SK-N-SH treated with all-trans-retinoic acid at 6 μM for 48 hours (cell line): ENCODE results near the gene COL19A1.

Experiments used
- ATAC-seq: fragments of 200-7000 bp; cut with Tn5 transposase; 3 replicates; pipeline ENCODE4 v1.9.1; 2020; ENCODE audit warnings: mild to moderate bottlenecking, moderate library complexity
- BACH2 ChIP-seq: fragments of 250-450 bp; sonication (Bioruptor Pico); IDR thresholded peaks from 2 replicates; pipeline ENCODE4 v1.9.0; 2021; ENCODE audit warnings: mild to moderate bottlenecking, borderline replicate concordance
- CSDC2 ChIP-seq: fragments of 250-450 bp; sonication (Bioruptor Pico); IDR thresholded peaks from 2 replicates; pipeline ENCODE4 v1.5.0; 2020; ENCODE audit warnings: mild to moderate bottlenecking, moderate library complexity
- ESRRG ChIP-seq: fragments of 250-450 bp; sonication (Bioruptor Pico); IDR thresholded peaks from 2 replicates; pipeline ENCODE4 v1.6.1; 2021; ENCODE audit warnings: mild to moderate bottlenecking
- GLIS3 ChIP-seq: fragments of 250-450 bp; sonication (Bioruptor Pico); IDR thresholded peaks from 2 replicates; pipeline ENCODE4 v1.5.0; 2020; ENCODE audit warnings: mild to moderate bottlenecking, moderate library complexity
- OSR1 ChIP-seq: fragments of 250-450 bp; sonication (Bioruptor Pico); IDR thresholded peaks from 2 replicates; pipeline ENCODE4 v1.8.0; 2022; ENCODE audit warnings: moderate library complexity, mild to moderate bottlenecking, inconsistent platforms
- PATZ1 ChIP-seq: fragments of 250-450 bp; sonication (Bioruptor Pico); IDR thresholded peaks from 2 replicates; pipeline ENCODE4 v1.8.0; 2020; ENCODE audit warnings: mild to moderate bottlenecking, moderate library complexity, borderline replicate concordance
- POU6F1 ChIP-seq: fragments of 250-450 bp; sonication (Bioruptor Pico); IDR thresholded peaks from 2 replicates; pipeline ENCODE4 v1.8.0; 2021; ENCODE audit warnings: low read depth, mild to moderate bottlenecking, moderate library complexity, borderline replicate concordance
- PPARA ChIP-seq: fragments of 250-450 bp; sonication (Bioruptor Pico); IDR thresholded peaks from 2 replicates; pipeline ENCODE4 v1.5.0; 2020; ENCODE audit warnings: mild to moderate bottlenecking, borderline replicate concordance
- RARB ChIP-seq: fragments of 250-450 bp; sonication (Bioruptor Pico); IDR thresholded peaks from 2 replicates; pipeline ENCODE4 v1.8.0; 2021; ENCODE audit warnings: mild to moderate bottlenecking, moderate library complexity
- SNAI2 ChIP-seq: fragments of 250-450 bp; sonication (Bioruptor Pico); IDR thresholded peaks from 2 replicates; pipeline ENCODE4 v1.5.0; 2020; ENCODE audit warnings: mild to moderate bottlenecking, moderate library complexity
- TCF4 ChIP-seq: fragments of 250-450 bp; sonication (Bioruptor Pico); IDR thresholded peaks from 2 replicates; pipeline ENCODE4 v1.8.0; 2021; ENCODE audit warnings: mild to moderate bottlenecking, moderate library complexity, borderline replicate concordance
- TOX ChIP-seq: fragments of 250-450 bp; sonication (Bioruptor Pico); IDR thresholded peaks from 2 replicates; pipeline ENCODE4 v1.8.0; 2021; ENCODE audit warnings: mild to moderate bottlenecking, moderate library complexity, borderline replicate concordance
- ZFP3 ChIP-seq: fragments of 250-450 bp; sonication (Bioruptor Pico); IDR thresholded peaks from 2 replicates; pipeline ENCODE4 v1.5.0; 2020; ENCODE audit warnings: mild to moderate bottlenecking, moderate library complexity
- ZFP30 ChIP-seq: fragments of 450-650 bp; formaldehyde crosslinking; IDR thresholded peaks from 2 replicates; pipeline ENCODE4 v1.5.0; 2022; ENCODE audit warnings: mild to moderate bottlenecking, moderate library complexity
- ZNF565 ChIP-seq: fragments of 450-650 bp; formaldehyde crosslinking; conservative IDR thresholded peaks from 2 replicates; pipeline ENCODE4 v1.5.0; 2020; ENCODE audit warnings: low read depth, mild to moderate bottlenecking, moderate library complexity
- ZNF8 ChIP-seq: fragments of 450-650 bp; formaldehyde crosslinking; IDR thresholded peaks from 2 replicates; pipeline ENCODE4 v1.5.0; 2020; ENCODE audit warnings: mild to moderate bottlenecking, moderate library complexity
- TF ChIP-seq, protein P1 (sequence below): fragments of 250-450 bp; sonication (Bioruptor Pico); IDR thresholded peaks from 2 replicates; pipeline ENCODE4 v1.5.1; 2020; ENCODE audit warnings: low read depth, mild to moderate bottlenecking, moderate library complexity
- TF ChIP-seq, protein P2 (sequence below): fragments of 250-450 bp; sonication (Bioruptor Pico); IDR thresholded peaks from 2 replicates; pipeline ENCODE4 v1.5.1; 2021; ENCODE audit warnings: mild to moderate bottlenecking, moderate library complexity

COL19A1 gene

GRCh38 chr6:70176842-70177550 lies 310.6 kb downstream of the COL19A1 start:
- no peak for ATAC-seq
- TF ChIP-seq GLIS3 (CRISPR knock-in tag): no peak
- no peak for TF ChIP-seq POU6F1 (CRISPR knock-in tag)
- TF ChIP-seq TOX (CRISPR knock-in tag): no peak
- TF ChIP-seq ZNF8 (CRISPR knock-in tag): no peak
- TF ChIP-seq ZFP3 (CRISPR knock-in tag): no peak
- TF ChIP-seq ZNF565 (CRISPR knock-in tag): no peak
- TF ChIP-seq BACH2 (CRISPR knock-in tag): no peak
- no peak for TF ChIP-seq ESRRG (CRISPR knock-in tag)

- ATAC-seq: no peak
- no peak for TF ChIP-seq TOX (CRISPR knock-in tag)
Observed at GRCh38 chr6:70180183-70180900, 314.0 kb downstream of the COL19A1 start.

DNA sequence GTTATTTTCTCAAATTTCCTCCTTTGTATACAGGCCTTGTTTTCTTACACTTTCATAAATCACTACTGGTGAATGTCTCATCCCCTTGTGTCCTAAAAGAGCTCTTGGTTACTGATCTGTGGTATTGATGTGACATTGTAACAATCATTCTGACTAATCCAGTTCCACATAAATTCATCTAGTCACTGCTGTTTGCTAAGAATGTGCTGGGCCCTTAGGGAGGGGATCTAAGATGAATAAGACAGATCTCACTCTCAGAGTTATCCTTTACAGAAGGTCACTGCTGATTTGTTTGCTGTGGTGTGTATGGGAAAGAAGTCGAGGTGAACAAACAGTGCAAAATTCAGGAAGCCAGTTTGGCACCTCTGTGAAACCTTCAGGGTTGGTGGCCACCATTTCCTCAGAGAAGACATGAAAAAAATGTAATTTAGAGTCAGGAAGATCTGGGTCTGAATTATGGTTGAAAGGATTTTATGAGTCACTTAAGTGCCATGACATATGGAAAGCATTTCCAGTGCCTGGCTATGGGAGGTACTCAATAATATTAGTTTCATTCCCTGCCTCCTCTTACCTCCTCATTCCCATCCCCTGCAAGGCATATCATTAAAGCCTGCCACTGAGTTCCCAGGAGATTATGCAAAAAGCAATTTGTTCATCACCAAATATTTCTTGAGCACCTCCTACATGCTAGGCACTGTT lies 314.7 kb downstream of the COL19A1 start:
- TF ChIP-seq PPARA (CRISPR knock-in tag) (no peak), POU6F1 (CRISPR knock-in tag) (no peak), ZFP30 (CRISPR knock-in tag) (no peak)
- peak; percentile 40; the same call in 2 of the 3 replicates for ATAC-seq

GRCh38 chr6:70183538-70183937 lies 317.2 kb downstream of the COL19A1 start:
- ATAC-seq: no peak
- TF ChIP-seq ZNF565 (CRISPR knock-in tag) (no peak), TCF4 (no peak), RARB (CRISPR knock-in tag) (no peak), CSDC2 (no peak), SNAI2 (no peak)

- TF ChIP-seq PATZ1 (CRISPR knock-in tag) (no peak), SNAI2 (no peak)
- ATAC-seq: no peak
Observed at GRCh38 chr6:70184723-70185122, 318.4 kb downstream of the COL19A1 start.

DNA sequence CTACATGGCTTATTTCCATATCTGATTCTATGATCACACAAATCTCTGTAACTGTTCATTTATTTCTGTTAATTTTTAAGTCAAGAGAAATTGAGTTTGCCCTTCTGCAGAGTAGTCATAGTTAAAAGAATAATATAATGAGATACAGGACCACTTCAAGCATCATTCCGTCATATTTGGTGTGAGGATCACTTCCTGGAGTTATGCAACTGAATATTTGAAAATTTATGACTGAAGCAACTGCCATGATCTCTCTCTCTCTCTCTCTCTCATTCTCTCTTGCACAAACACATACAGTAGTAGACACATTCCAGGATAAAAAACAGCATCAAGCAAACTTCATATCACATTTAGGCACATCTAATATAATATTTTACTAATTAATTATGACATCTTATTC lies 320.1 kb downstream of the COL19A1 start:
- ATAC-seq: no peak
- no peak for TF ChIP-seq TCF4
- no peak for TF ChIP-seq OSR1 (CRISPR knock-in tag)
- no peak for TF ChIP-seq PATZ1 (CRISPR knock-in tag)
- no peak for TF ChIP-seq RARB (CRISPR knock-in tag)
- TF ChIP-seq GLIS3 (CRISPR knock-in tag): no peak
- TF ChIP-seq, protein P1, sequence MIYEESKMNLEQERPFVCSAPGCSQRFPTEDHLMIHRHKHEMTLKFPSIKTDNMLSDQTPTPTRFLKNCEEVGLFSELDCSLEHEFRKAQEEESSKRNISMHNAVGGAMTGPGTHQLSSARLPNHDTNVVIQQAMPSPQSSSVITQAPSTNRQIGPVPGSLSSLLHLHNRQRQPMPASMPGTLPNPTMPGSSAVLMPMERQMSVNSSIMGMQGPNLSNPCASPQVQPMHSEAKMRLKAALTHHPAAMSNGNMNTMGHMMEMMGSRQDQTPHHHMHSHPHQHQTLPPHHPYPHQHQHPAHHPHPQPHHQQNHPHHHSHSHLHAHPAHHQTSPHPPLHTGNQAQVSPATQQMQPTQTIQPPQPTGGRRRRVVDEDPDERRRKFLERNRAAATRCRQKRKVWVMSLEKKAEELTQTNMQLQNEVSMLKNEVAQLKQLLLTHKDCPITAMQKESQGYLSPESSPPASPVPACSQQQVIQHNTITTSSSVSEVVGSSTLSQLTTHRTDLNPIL: no peak
- no peak for TF ChIP-seq SNAI2
- no peak for TF ChIP-seq ZNF565 (CRISPR knock-in tag)
- no peak for TF ChIP-seq ZNF8 (CRISPR knock-in tag)
- TF ChIP-seq, protein P2, sequence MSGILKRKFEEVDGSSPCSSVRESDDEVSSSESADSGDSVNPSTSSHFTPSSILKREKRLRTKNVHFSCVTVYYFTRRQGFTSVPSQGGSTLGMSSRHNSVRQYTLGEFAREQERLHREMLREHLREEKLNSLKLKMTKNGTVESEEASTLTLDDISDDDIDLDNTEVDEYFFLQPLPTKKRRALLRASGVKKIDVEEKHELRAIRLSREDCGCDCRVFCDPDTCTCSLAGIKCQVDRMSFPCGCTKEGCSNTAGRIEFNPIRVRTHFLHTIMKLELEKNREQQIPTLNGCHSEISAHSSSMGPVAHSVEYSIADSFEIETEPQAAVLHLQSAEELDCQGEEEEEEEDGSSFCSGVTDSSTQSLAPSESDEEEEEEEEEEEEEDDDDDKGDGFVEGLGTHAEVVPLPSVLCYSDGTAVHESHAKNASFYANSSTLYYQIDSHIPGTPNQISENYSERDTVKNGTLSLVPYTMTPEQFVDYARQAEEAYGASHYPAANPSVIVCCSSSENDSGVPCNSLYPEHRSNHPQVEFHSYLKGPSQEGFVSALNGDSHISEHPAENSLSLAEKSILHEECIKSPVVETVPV: no peak
- TF ChIP-seq POU6F1 (CRISPR knock-in tag): no peak
